Stomach (tissue), 9 donors: ENCODE data around the gene CSMD2. TPM values are rescaled to one million over a fixed set of nuclear protein-coding genes. Genes with fewer than 3 reads are reported as not detected.

Source experiments
- DNase-seq, 2 donors: peaks; one replicate each; pipeline versions ENCODE4 v3.0.0 to v3.0.0-alpha.2; 2013 to 2019
- H3K27ac ChIP-seq, 5 donors: fragments of 200-600 bp in 4 of 5; sonication (generic) in 4 of 5; one replicate each; pipeline ENCODE4 v1.5.1; 2013 to 2019; ENCODE audit warnings: mild to moderate bottlenecking in 1 of 5, moderate library complexity in 1 of 5
- H3K27me3 ChIP-seq, 3 donors: fragments of 200-600 bp; sonication (generic); one replicate each; pipeline ENCODE4 v1.5.1; 2017 to 2019; ENCODE audit warnings: mixed run types in 1 of 3
- H3K36me3 ChIP-seq, 4 donors: fragments of 200-600 bp; sonication (generic); 1 replicate in 3 of 4; 2 replicates in 1 of 4; pipeline ENCODE4 v1.5.1; 2016 to 2019
- H3K4me1 ChIP-seq, 4 donors: fragments of 200-600 bp; sonication (generic); one replicate each; pipeline ENCODE4 v1.5.1; 2016 to 2019
- H3K4me3 ChIP-seq, 4 donors: fragments of 200-600 bp; sonication (generic) in 3 of 4; one replicate each; pipeline ENCODE4 v1.5.1; 2016 to 2019; ENCODE audit warnings: mild to moderate bottlenecking in 1 of 4
- H3K9me3 ChIP-seq, 4 donors: fragments of 200-600 bp; sonication (generic); one replicate each; pipeline ENCODE4 v1.5.1; 2016 to 2019
- EP300 ChIP-seq: sonication (generic); formaldehyde crosslinking; IDR thresholded peaks from one replicate; pipeline ENCODE4 v1.6.1; 2017; ENCODE audit warnings: antibody characterized with exemption
- POLR2A ChIP-seq, 4 donors: fragments of 450-650 bp; IDR thresholded peaks; one replicate each; pipeline ENCODE4 v1.6.1; 2016; ENCODE audit warnings: antibody characterized with exemption in 4 of 4, control low read depth in 2 of 4, mild to moderate bottlenecking in 1 of 4, moderate library complexity in 1 of 4
- POLR2AphosphoS5 ChIP-seq, 3 donors: sonication (generic); formaldehyde crosslinking; IDR thresholded peaks; one replicate each; pipeline ENCODE4 v1.6.1; 2016; ENCODE audit warnings: antibody characterized with exemption in 3 of 3
- WGBS, 5 donors: extraction: QIAGEN DNeasy Blood & Tissue Kit in 3 of 5; methylation state at CpG; one replicate each; pipeline versions ENCODE4 v1.1.5 to v1.1.7; 2013 to 2018; 5-methylcytosine and 5-hydroxymethylcytosine counted together
- intact Hi-C: fragments of 100-400 bp; cut with DNase I; formaldehyde crosslinking; loops from one replicate; pipeline ENCODE4 v1.15.1; 2023; ENCODE audit warnings: low total_unique reads
- polyA plus RNA-seq, 3 donors: library from polyadenylated mRNA; stranded (reverse); fragments of 200-250 nt; gene quantifications; one replicate each; pipeline ENCODE4 v1.2.3, GENCODE V29; 2013
- total RNA-seq, 5 donors: library from RNA; depleted of rRNA; stranded (reverse); fragments of >200 nt; gene quantifications; one replicate each; pipeline versions ENCODE4 v1.1.0 to v1.2.3, GENCODE V29; 2014 to 2016
- TF ChIP-seq, protein P1 (sequence below), 7 experiments: fragments of 450-650 bp in 4 of 7; fragments of 200-600 bp in 3 of 7; sonication (generic) in 3 of 7; IDR thresholded peaks; one replicate each; pipeline ENCODE4 v1.5.1; 2016 to 2019; ENCODE audit warnings: antibody characterized with exemption in 7 of 7, control low read depth in 2 of 7, mild to moderate bottlenecking in 1 of 7
- donor health status: healthy with polysubstance abuse.
- donor health status: Bipolar disorder and iron deficiency.
- donor health status: healthy.

CSMD2 gene
- total and polyA plus RNA-seq, 8 donors, result 0.10 to 3.5 (median 0.37) TPM; not detected in 1

DNA sequence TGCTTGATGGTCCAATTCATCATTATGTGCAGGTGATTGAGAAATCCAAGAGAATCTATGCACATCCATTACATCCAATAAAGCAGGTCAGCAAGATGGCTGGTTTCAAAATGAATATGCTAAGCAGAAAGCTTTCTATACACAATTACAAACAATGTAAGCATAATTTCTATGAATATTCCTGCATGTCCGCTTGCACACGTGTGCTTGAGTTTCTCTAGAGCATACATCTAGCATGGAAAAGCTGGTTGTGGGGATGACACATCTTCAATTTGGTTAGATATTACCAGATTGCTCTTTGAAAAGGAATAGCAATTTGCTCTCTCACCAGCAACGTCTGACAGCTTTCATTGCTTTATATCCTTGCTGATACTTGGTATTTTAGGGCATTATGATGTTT is 461.6 kb downstream of the CSMD2 start:
- Histone ChIP-seq H3K4me1 (no peaks in the 10 kb centered on the region), H3K9me3 (no peaks in the 10 kb centered on the region), H3K27ac (no peak overlapping the region), H3K36me3 (no peaks in the 10 kb centered on the region), H3K4me3 (no peak overlapping the region), H3K27me3 (no peaks in the 10 kb centered on the region)
- no peak for TF ChIP-seq EP300
- TF ChIP-seq, protein P1, sequence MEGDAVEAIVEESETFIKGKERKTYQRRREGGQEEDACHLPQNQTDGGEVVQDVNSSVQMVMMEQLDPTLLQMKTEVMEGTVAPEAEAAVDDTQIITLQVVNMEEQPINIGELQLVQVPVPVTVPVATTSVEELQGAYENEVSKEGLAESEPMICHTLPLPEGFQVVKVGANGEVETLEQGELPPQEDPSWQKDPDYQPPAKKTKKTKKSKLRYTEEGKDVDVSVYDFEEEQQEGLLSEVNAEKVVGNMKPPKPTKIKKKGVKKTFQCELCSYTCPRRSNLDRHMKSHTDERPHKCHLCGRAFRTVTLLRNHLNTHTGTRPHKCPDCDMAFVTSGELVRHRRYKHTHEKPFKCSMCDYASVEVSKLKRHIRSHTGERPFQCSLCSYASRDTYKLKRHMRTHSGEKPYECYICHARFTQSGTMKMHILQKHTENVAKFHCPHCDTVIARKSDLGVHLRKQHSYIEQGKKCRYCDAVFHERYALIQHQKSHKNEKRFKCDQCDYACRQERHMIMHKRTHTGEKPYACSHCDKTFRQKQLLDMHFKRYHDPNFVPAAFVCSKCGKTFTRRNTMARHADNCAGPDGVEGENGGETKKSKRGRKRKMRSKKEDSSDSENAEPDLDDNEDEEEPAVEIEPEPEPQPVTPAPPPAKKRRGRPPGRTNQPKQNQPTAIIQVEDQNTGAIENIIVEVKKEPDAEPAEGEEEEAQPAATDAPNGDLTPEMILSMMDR (IDR thresholded peaks at IDR 0.05), result no peak
- no peak for TF ChIP-seq POLR2A (IDR thresholded peaks at IDR 0.05)
- TF ChIP-seq POLR2AphosphoS5 (IDR thresholded peaks at IDR 0.05), result no peak
- WGBS, 5 donors, result 66 to 80% (median 75%) methylated on average over 3 of the region's 3 CpGs
- intact Hi-C loops, result no loop called here
- DNase-seq, result no peak

DNA sequence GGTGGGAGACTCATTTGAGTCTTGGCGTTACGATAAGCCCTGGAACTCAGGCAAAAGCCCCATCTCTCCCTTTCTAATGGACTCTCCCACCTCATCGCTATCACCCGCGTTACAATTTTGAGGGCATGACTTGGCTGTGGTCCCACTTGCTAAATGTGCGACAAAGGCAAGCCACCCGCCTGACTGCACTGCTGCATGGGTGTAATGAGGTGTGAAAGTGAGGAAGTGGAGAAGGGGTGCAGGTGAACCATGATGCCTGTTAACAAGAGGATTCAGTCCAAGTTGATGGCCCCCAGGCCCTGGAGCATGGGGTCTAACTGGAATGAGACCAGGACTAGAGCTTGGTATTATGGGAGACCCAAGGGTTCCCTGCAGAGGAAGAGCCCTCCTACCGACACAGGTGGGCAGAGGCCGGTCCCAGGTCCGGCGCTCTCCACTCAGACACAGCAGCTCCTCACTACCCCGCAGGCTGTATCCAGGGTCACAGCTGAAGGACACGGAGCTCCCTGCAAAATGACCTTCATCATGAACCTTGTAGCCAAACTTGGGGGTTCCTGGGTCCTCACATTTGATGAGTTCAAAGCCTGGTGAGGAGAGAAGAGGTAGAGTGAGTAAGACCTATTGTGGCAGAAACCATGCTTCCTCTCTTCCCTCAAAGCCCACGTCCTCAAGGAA is 466.5 kb downstream of the CSMD2 start:
- TF ChIP-seq EP300 (no peak), POLR2A (IDR thresholded peaks at IDR 0.05) (no peak), POLR2AphosphoS5 (IDR thresholded peaks at IDR 0.05) (no peak)
- TF ChIP-seq, protein P1 (IDR thresholded peaks at IDR 0.05), result no peak
- Histone ChIP-seq H3K36me3 (no peaks in the 10 kb centered on the region), H3K27me3 (peaks cover 0 to 11% (median 0%) of the 10 kb centered on the region in 3 donors), H3K4me1 (no peaks in the 10 kb centered on the region), H3K4me3 (no peak overlapping the region), H3K27ac (no peak overlapping the region), H3K9me3 (no peaks in the 10 kb centered on the region)
- intact Hi-C loops, result no loop called here
- 86 to 91% (median 90%) methylated on average over 13 to 14 of the region's 14 CpGs for WGBS, 5 donors
- DNase-seq, result no peak

DNA sequence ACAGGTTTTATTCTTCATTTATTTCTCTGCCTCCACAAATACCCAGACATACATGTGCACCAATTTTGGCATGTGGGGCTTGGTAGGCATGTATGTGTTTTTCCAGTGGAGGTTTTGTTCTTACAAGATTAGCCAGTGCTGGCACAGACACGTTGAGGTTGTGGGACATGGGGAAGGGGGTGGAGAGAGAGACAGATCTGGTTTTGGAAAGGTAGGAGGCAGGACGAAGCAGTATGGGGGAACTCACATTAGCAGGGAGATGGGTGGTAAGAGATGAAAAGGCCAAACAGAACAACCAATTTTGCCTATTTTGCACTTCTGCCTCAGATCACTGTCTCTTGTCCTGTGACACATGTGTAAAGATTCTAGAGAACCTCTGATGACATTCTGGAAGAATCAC is 467.2 kb downstream of the CSMD2 start:
- Histone ChIP-seq H3K4me3 (no peak overlapping the region), H3K4me1 (no peaks in the 10 kb centered on the region), H3K36me3 (no peaks in the 10 kb centered on the region), H3K9me3 (no peaks in the 10 kb centered on the region), H3K27me3 (peaks cover 0 to 11% (median 0%) of the 10 kb centered on the region in 3 donors), H3K27ac (no peak overlapping the region)
- intact Hi-C loops, result no loop called here
- TF ChIP-seq POLR2AphosphoS5 (IDR thresholded peaks at IDR 0.05) (no peak), EP300 (no peak), POLR2A (IDR thresholded peaks at IDR 0.05) (no peak)
- TF ChIP-seq, protein P1 (IDR thresholded peaks at IDR 0.05), result no peak
- WGBS, 5 donors, result 57 to 71% (median 63%) methylated on average over 2 of the region's 2 CpGs
- no peak for DNase-seq

DNA sequence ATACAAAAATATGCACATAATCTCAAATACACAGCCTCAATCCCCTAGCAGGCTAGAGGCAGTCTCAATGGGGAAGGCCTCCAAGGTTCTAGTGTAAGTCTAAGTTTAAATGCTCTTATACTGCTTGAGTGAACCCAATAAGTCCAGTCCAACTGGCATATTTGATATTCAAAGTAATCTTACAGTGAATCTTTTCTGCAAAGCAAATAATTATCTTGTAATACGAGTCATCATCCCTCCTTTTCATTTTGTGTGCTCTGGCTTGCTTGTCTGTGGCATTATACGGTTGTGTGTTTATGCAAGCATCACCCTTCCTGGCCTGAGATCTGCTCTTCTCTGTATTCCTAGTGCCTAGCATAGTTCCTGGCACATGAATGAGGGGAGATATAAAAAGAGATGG is 468.1 kb downstream of the CSMD2 start:
- H3K4me3 ChIP-seq, result no peak overlapping the region
- intact Hi-C loops, result no loop called here
- H3K27ac ChIP-seq, result no peak overlapping the region
- H3K27me3 ChIP-seq, result peaks cover 0 to 11% (median 0%) of the 10 kb centered on the region in 3 donors
- no peak for TF ChIP-seq POLR2AphosphoS5 (IDR thresholded peaks at IDR 0.05)
- no peak for TF ChIP-seq POLR2A (IDR thresholded peaks at IDR 0.05)
- no peak for DNase-seq
- H3K9me3 ChIP-seq, result no peaks in the 10 kb centered on the region
- WGBS, 5 donors, result 55 to 70% (median 67%) methylated on average over 2 of the region's 2 CpGs
- H3K4me1 ChIP-seq, result no peaks in the 10 kb centered on the region
- no peaks in the 10 kb centered on the region for H3K36me3 ChIP-seq

DNA sequence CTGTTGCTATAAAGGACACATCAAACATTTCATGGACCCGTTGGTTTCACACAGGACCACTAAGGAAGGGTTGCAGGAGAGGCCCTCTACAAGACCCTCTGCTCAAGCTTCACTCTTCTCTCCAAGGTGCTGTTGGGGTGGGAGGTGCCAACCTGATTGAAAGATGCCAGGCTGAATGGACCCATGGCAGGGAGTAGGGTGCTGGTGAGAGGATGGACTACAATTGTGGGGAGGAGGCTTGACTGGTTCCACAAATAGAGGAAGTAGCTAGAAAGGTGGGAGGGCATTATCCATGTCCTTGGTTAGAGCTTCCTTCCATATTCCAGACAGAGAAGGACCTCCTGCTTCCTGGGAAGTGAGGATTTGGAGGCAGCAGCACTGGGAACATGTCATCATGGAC is 468.7 kb downstream of the CSMD2 start:
- H3K4me1 ChIP-seq, result no peaks in the 10 kb centered on the region
- H3K4me3 ChIP-seq, result no peak overlapping the region
- 63 to 91% (median 77%) methylated on average over 1 of the region's 1 CpG for WGBS, 5 donors
- no peaks in the 10 kb centered on the region for H3K9me3 ChIP-seq
- no peak overlapping the region for H3K27ac ChIP-seq
- no peaks in the 10 kb centered on the region for H3K36me3 ChIP-seq
- no peak for TF ChIP-seq EP300
- TF ChIP-seq, protein P1 (IDR thresholded peaks at IDR 0.05), result no peak
- TF ChIP-seq POLR2A (IDR thresholded peaks at IDR 0.05), result no peak
- no peak for TF ChIP-seq POLR2AphosphoS5 (IDR thresholded peaks at IDR 0.05)
- DNase-seq, result no peak
- intact Hi-C loops, result no loop called here
- H3K27me3 ChIP-seq, result peaks cover 0 to 11% (median 0%) of the 10 kb centered on the region in 3 donors
